HG02610 (cell line): ENCODE results near the gene XAB2.

Experiments used
- ATAC-seq: cut with Tn5 transposase; IDR thresholded peaks from one replicate; pipeline ENCODE4 v1.9.1; 2021; ENCODE audit warnings: mild to moderate bottlenecking, moderate library complexity; ENCODE audit not compliant: unreplicated experiment

Gene XAB2

GRCh38 chr19:7633698-7634097 is 4.4 kb upstream of the XAB2 start, which contains the start of gene PCP2:
Gene PCP2 (minus strand): TSS chr19:7633719. CDS start chr19:7633457, 262 bp downstream.
- ATAC-seq = no peak

DNA sequence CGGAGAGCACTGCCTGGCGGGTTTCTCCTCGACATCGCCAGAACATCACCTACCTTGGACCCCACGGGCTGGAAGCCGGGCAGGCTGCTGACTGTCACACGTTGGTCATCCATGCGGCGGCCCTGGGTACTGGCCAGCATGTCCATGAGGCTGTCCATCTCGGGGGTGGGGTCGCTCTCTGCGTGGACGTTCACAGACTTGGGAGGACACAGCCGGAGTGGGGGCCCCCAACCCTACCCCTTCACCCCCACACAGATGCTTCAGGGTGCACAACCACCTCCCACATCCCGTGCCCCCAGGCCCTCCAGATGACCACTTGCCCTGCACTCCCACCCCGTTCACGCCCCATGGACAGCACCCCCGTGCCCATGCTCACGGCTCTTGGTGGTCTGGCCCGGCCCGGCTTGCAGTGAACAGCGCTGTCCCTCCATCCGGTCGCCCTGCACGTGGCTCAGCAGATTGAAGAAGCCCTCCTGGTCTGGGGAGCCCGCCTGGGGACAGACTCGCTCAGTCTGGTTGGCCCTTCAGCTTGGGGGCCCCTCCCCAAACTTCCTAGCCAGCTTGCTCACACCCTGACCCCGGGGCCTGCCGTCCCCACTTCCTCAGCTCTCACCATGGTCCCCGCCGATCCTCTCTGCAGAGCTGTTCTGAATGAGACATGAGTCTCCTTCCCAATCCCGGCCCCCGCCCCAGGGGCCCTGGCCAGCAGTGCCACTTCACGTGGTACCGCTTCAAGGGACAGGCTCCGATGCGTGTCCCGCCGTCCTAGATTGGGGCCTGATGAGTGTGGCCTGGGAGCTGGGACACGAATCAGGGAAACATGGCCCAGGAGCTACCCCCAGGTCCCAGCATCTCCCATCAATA is 3.2 kb upstream of the XAB2 start:
- ATAC-seq = no peak

GRCh38 chr19:7631577-7631976 is 2.2 kb upstream of the XAB2 start:
- no peak for ATAC-seq

GRCh38 chr19:7628589-7629311 is 595 bp downstream of the XAB2 start:
- ATAC-seq = no peak

- no peak for ATAC-seq
These were observed 2.2 kb downstream of the XAB2 start for GRCh38 chr19:7627166-7627565.

DNA sequence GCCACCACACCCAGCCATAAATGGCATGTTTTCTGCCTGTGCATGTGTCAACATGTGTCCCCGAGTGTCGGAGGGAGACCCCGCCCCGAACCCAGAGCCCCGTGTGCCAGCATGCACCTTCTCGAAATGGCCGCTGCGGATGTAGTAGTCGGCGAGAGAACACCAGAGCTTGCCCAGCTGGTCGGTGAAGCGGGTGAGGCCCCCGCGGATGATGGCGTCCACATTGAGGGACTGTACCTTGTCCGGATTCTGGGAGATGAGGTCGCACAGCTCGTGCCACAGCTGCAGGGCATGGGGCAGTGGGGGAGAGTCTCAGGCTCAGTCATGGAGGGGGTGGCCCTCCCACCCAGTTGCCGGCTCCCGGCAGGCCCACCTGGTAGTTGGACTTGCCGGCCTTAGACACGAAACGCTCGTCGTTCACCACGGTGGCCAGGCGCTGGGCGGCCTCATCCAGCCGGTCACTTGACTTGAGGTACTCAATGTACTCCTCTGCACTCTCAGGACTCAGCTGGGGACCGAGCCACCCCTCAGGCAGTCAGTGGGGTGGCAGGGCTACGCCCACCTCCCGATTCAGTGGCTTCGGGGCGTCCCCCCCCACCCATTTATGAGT is 3.5 kb downstream of the XAB2 start:
- ATAC-seq = no peak

- ATAC-seq = no peak
These were observed 4.5 kb downstream of the XAB2 start for GRCh38 chr19:7624810-7625209.

- ATAC-seq = no peak
These were observed 5.4 kb downstream of the XAB2 start for GRCh38 chr19:7623725-7624603.

- ATAC-seq = no peak
These were observed 6.2 kb downstream of the XAB2 start for GRCh38 chr19:7622933-7623685.

GRCh38 chr19:7620442-7621412 is 8.6 kb downstream of the XAB2 start:
- no peak for ATAC-seq

GRCh38 chr19:7619671-7620441 is 9.5 kb downstream of the XAB2 start:
- no peak for ATAC-seq

DNA sequence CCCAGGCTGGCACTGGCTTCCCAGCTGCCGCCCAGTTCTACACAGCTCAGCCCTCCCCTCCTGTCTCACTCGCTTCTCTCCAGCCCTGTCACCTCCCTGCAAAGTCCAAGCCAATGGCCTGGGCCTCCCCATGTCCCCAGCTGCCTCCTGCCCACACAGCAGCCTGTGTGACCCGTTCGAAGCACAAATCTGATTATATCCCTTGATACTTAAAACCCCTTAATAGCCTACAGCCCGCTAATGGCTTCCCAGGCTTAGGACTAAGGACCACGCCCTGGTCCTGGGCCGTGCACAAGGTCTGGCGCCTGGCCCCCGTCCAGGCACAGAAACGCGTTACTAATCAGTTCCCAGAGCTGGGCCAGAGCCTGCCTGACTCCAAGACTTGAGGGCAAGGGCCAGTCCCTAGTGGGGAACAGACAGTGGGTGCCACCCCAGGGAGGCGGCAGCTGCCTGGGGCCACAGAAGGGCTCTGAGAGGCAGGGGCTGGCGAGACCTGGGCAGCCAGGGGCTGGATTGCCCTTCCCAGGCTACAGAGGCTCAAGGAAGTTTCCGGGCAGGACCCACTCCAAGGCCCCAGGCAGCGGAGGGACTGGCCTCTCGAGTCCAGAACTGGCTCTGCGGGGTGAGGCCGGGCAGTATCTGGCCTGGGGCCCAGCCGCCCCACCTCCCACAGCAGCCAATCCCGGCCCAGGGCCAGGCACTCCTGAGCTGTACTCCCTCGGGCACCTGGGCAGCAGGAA is 10.4 kb downstream of the XAB2 start:
- ATAC-seq = no peak

DNA sequence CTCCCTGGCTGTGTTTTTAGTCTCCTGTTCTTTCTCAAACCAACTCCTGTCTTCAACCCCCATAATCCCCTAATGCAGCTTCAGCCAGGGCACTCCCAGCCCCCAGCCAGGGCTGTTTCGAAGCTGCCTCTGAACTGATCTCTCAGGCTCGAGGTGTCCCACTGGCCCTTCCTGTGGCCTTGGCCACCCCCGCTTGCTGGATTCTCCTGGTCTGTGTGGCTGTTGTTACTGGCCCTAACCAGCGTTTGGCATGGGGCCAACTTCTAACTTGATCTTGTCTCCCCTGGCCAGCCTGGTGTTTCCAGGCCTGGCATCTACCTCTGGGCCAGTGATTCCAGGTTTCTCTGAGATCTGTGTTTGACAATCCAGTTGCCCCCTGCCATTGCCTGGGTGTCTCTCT is 11.0 kb downstream of the XAB2 start:
- ATAC-seq = no peak

GRCh38 chr19:7617735-7618134 is 11.6 kb downstream of the XAB2 start:
- no peak for ATAC-seq

DNA sequence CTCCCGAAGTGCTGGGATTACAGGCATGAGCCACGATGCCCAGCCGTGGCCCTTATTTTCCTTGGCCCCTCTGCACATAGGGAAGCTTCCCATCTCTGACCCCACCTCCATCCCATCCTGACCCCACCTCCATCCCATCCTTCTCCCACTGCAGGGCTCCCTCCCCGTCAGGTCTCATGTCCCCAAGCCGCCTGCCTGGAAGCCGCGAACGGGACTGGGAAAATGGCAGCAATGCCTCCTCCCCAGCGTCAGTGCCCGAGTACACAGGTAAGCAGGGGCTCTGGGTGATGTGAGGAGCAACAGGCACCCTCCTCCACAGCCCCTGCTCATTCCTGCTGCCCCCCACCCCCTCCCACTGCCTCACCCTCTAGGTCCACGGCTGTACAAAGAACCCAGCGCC is 12.2 kb downstream of the XAB2 start:
- ATAC-seq = no peak

DNA sequence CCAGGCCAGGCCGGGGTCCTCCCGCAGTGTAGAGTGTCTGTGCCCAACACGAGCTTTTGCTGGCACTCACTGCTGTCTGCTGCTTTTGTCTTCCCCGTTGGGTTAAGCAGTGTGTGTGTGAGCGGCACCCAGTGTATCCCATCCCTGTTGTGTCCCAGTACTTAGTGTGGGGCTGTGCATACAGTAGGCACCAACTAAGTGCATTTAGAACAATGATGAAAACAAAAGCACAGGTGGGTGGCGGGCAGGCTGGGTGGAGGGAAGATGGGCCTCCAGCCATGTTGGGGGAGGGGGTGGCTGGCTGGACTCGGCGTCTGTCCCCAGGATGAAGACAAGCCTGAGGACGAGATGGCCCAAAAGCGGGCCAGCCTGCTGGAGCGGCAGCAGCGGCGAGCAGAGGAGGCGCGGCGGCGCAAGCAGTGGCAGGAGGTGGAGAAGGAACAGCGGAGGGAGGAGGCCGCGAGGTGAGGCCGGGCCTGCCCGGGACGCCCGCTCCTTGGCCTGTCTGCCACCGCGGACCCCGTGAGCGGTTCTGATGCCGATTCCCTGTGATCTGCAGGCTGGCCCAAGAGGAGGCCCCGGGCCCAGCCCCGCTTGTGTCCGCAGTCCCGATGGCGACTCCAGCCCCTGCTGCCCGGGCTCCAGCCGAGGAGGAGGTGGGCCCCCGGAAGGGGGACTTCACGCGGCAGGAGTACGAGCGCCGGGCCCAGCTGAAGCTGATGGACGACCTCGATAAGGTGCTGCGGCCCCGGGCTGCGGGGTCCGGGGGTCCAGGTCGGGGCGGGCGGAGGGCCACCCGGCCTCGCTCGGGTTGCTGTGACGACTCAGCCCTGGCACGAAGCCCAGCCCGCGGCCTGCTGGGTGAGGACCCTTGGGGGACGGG is 14.2 kb downstream of the XAB2 start:
- no peak for ATAC-seq
